Measurements from ENCODE around the gene KCNQ5. TPM values are rescaled to one million over a fixed set of nuclear protein-coding genes. Genes with fewer than 3 reads are reported as not detected.
A peak's percentile ranks its signal among the peaks of the same experiment; 100 is the strongest.

The KCNQ5 gene
- total and polyA plus RNA-seq, 10 of the 15 experiments (the other 5 are each of a cell fraction or from before 2014, with no cell fraction given): 0.60 to 16.2 (median 3.2) TPM

DNA sequence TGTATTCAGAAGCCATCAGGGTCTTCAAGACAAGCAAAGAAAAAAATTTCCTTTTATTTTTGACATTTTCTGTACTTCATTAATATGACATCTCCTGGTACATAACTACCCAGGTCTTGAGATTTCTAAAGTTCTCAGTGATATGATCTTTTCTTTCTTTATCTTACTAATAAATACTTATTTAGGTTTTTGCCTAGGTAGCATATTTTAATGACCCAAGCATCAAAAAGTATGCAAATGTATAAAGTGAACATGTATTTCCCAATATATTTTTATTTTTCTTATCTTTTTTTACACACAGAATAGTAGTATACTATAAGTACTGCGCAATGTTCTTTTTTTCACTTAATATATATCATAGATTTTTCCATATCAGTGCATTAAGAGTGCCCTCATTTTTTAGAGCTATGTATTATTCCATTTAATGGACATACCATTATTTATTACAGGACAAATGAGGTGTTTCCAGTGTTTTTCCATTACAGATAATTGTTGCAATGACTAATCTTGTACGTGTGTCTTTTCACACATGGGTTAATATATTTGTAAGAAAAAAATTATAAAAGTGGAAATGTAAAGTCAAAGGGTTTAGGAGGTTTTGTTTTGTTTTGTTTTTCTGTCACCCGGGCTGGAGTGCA, 107.0 kb downstream of the KCNQ5 start (continued):
- TF ChIP-seq BMI1 (IDR thresholded peaks at IDR 0.05; ENCODE audit: borderline replicate concordance) (no peak), POLR2AphosphoS2 (IDR thresholded peaks at IDR 0.05; ENCODE audit: low read depth, low read length) (no peak)

DNA sequence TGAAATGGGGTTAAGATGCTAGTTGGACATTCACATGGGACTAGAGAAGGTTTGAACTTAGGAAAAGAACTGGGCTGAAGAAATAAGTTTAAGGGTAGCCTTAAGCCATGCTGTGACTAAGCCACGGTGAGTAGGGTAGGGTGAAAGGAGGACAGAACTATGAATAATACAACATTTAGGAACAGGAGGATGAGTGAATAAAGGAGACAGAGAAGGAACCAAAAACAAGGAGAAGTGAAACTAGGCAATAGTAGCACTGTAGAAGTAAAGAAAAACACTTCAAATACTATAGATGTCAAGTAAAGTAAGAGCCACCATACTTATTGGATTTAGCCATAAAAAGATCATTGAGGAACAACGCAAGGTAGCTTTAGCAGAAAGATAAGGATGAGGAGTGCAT, 111.2 kb downstream of the KCNQ5 start:
- Histone ChIP-seq H3K79me2 (ENCODE audit: control insufficient read depth, insufficient read depth, low read length) (no peaks in the 10 kb centered on the region; the same call in 1 of the 2 replicates), H3K9ac (ENCODE audit: control insufficient read depth, insufficient read depth, low read length) (no peak overlapping the region), H4K20me1 (ENCODE audit: control insufficient read depth, insufficient read depth) (no peaks in the 10 kb centered on the region), H3K4me1 (ENCODE audit: control insufficient read depth, insufficient read depth, low read length) (peaks cover 13% of the 10 kb centered on the region), H3K27me3 (replicated peaks in 1 of 2; ENCODE audit: control insufficient read depth in 2 of 2, insufficient read depth in 2 of 2, low read length in 1 of 2) (no peaks in the 10 kb centered on the region), H3K27ac (ENCODE audit: control insufficient read depth, insufficient read depth) (peak overlapping the region; percentile 22; the same call in 1 of the 2 replicates), H3K4me3 (no peak overlapping the region), H3K36me3 (ENCODE audit: control insufficient read depth in 2 of 2, insufficient read depth in 2 of 2, low read length in 1 of 2) (no peaks in the 10 kb centered on the region), H3K9me3 (replicated peaks; ENCODE audit: control insufficient read depth, insufficient read depth, low read length) (peaks cover 3% of the 10 kb centered on the region; the same call in 2 of the 3 replicates), H3K4me2 (ENCODE audit: control insufficient read depth, insufficient read depth) (no peak overlapping the region), H2AFZ (ENCODE audit: control insufficient read depth, low read depth, low read length) (peak overlapping the region; percentile 26; the same call in 1 of the 2 replicates)
- peak; percentile 57; the same call in 1 of the 2 replicates for TF ChIP-seq SPI1 (IDR thresholded peaks at IDR 0.05; ENCODE audit: borderline replicate concordance, insufficient read depth, low read depth, low read length)
- no peak for TF ChIP-seq RB1 (IDR thresholded peaks at IDR 0.05; ENCODE audit: borderline replicate concordance)
- TF ChIP-seq GATAD2B (conservative IDR thresholded peaks at IDR 0.05; ENCODE audit: low read depth): no peak
- TF ChIP-seq HDGF (IDR thresholded peaks at IDR 0.05): no peak
- TF ChIP-seq NBN (IDR thresholded peaks at IDR 0.05): 0 out of 2 replicates have a peak, but pooled peaks have one; percentile 34
- peak in 1 of 2 experiments; percentile 36; a peak in 1 of 4 replicates for TF ChIP-seq IKZF2 (IDR thresholded peaks at IDR 0.05)
- DNase-seq (ENCODE audit: low read depth, low spot score) (no peak), ATAC-seq (peak; percentile 72), FAIRE-seq (no peak)
- intact Hi-C loops (cut with micrococcal nuclease; ENCODE audit: unreplicated experiment): no loop called here
- WGBS (ENCODE audit: insufficient coverage, insufficient replicate concordance, low lambda C conversion rate, missing lambda C conversion rate): 49% methylated on average over 2 of the region's 2 CpGs
- RAD21 ChIA-PET (ENCODE audit: unreplicated experiment): no interaction called here
- SMC1A ChIA-PET (ENCODE audit: uncharacterized antibody, unreplicated experiment): interaction anchor here (1.1 kb wide), 1 partner anchor 36 kb away, joined by 3 read pairs; no protein-coding TSS in a partner anchor
- BruUV-seq (replicated peaks): no TSS peak
- POLR2A ChIA-PET: interaction anchor here (1.0 kb wide), 1 partner anchor 11 kb away, joined by 3 read pairs; no protein-coding TSS in a partner anchor
- CTCF ChIA-PET: interaction anchor here (2.1 kb wide), 1 partner anchor 10 kb away, joined by 6 read pairs; no protein-coding TSS in a partner anchor
- in situ Hi-C loops (cut with MboI): no loop called here

Measured in GM12878 (cell line).